ENCODE measurements around the gene ZNF678. TPM values are rescaled to one million over a fixed set of nuclear protein-coding genes. Genes with fewer than 3 reads are reported as not detected.
A peak's percentile ranks its signal among the peaks of the same experiment; 100 is the strongest.

ZNF678 gene
- total RNA-seq, 2 donors from 2014 or later: 2.7 to 3.3 TPM

DNA sequence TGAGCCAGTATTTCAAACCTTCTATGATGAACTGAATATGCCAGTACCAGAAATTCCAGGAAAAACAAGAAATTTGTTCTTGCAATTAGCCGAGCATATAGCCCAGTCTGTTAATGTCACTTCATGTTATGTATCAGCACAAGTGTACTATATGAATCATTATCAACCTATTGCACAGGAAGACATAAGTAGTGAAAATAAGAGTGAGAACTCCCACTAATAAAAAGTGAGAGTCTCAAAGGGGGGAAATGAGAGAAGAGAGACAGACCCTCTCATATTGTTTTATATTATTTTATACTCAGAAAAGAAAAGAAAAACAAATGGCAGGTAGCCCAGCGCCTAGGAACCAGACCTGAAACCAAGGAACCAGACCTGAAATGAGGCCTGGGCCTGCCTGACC is 155.6 kb downstream of the ZNF678 start:
- no peak overlapping the region for H3K27ac ChIP-seq
- H3K4me1 ChIP-seq: no peaks in the 10 kb centered on the region
- H3K9me3 ChIP-seq: peaks cover 0 to 65% of the 10 kb centered on the region in 2 donors
- no peaks in the 10 kb centered on the region for H3K36me3 ChIP-seq
- TF ChIP-seq, protein P1, sequence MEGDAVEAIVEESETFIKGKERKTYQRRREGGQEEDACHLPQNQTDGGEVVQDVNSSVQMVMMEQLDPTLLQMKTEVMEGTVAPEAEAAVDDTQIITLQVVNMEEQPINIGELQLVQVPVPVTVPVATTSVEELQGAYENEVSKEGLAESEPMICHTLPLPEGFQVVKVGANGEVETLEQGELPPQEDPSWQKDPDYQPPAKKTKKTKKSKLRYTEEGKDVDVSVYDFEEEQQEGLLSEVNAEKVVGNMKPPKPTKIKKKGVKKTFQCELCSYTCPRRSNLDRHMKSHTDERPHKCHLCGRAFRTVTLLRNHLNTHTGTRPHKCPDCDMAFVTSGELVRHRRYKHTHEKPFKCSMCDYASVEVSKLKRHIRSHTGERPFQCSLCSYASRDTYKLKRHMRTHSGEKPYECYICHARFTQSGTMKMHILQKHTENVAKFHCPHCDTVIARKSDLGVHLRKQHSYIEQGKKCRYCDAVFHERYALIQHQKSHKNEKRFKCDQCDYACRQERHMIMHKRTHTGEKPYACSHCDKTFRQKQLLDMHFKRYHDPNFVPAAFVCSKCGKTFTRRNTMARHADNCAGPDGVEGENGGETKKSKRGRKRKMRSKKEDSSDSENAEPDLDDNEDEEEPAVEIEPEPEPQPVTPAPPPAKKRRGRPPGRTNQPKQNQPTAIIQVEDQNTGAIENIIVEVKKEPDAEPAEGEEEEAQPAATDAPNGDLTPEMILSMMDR (IDR thresholded peaks at IDR 0.05): no peak
- no peak for DNase-seq (ENCODE audit: low spot score)
- H3K27me3 ChIP-seq: no peaks in the 10 kb centered on the region
- no peak overlapping the region for H3K4me3 ChIP-seq

DNA sequence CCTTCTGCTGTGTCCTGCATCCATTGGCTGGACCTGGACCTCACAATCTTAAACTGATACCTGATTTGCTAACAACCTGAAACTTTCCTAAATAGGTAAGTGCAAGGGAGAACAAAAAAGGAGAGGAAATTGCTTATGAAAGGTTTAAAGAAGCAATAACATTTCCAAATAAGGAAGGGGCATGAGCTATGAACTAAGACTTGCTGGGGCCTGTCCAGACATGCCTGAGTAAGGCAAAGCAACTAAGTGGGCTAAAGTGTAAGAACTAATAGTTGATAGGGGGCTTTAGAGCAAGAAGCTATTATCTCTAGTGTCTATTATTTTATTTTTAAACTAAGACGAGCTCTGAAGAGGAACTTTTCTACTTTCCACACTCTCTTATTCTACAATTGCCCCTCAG is 160.1 kb downstream of the ZNF678 start:
- no peak overlapping the region for H3K27ac ChIP-seq
- no peaks in the 10 kb centered on the region for H3K36me3 ChIP-seq
- no peak overlapping the region for H3K4me3 ChIP-seq
- TF ChIP-seq, protein P1 (IDR thresholded peaks at IDR 0.05): no peak
- peaks cover 0 to 41% of the 10 kb centered on the region in 2 donors for H3K9me3 ChIP-seq
- no peak for DNase-seq (ENCODE audit: low spot score)
- H3K27me3 ChIP-seq: no peaks in the 10 kb centered on the region
- H3K4me1 ChIP-seq: peaks cover 0 to 22% of the 10 kb centered on the region in 2 donors

DNA sequence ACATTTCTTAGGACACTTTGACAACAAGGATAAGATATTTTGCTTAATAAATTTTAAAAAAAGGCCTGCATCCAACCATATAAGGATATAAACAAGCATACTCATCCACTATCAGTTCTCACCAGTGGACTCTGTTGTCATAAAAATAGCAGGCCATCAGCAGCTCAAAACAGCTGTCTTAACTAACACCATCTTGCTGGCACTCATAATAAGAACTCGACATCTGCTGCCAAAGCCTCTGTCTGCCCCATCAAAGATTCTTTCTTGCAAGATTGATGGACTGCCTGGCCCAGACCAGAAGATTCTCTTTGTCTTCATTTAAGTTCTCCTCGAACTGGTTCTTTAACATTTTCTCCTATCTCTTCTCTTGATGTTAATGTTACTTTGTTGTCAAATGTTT is 161.7 kb downstream of the ZNF678 start:
- Histone ChIP-seq H3K4me1 (peaks cover 0 to 38% of the 10 kb centered on the region in 2 donors), H3K36me3 (no peaks in the 10 kb centered on the region), H3K9me3 (peaks cover 0 to 28% of the 10 kb centered on the region in 2 donors), H3K27me3 (no peaks in the 10 kb centered on the region), H3K27ac (peak overlapping the region; percentile 59 to 85), H3K4me3 (no peak overlapping the region)
- no peak for DNase-seq (ENCODE audit: low spot score)
- TF ChIP-seq, protein P1 (IDR thresholded peaks at IDR 0.05): no peak

DNA sequence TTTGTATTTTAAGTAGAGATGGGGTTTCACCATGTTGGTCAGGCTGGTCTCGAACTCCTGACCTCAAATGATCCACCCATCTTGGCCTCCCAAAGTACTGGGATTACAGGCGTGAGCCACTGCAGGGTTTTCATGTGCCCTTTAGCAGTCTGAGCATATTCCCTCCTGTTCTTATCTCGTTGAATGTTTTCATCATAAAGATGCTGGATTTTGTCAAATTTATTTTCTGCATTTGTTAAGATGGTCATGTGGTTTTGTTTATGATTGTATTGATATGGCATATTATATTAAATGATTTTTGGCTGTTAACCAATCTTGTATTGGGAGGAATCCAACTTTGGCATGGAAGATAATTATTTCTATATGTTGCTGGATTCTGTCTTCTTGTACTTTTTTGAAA is 163.0 kb downstream of the ZNF678 start:
- H3K27ac ChIP-seq: no peak overlapping the region
- H3K4me1 ChIP-seq: peaks cover 0 to 48% of the 10 kb centered on the region in 2 donors
- H3K36me3 ChIP-seq: no peaks in the 10 kb centered on the region
- H3K9me3 ChIP-seq: peaks cover 0 to 16% of the 10 kb centered on the region in 2 donors
- DNase-seq (ENCODE audit: low spot score): no peak
- no peak overlapping the region for H3K4me3 ChIP-seq
- H3K27me3 ChIP-seq: no peaks in the 10 kb centered on the region
- TF ChIP-seq, protein P1 (IDR thresholded peaks at IDR 0.05): no peak

Other genes with a start within 250 kb of the ZNF678 start
- 10 to 100 TPM; 26.0 to 32.0 TPM for gene CDC42BPA, start 245.1 kb upstream of the ZNF678 start, total RNA-seq
- gene JMJD4, start 171.7 kb downstream of the ZNF678 start, total RNA-seq: 10 to 100 TPM; 11.0 to 11.1 TPM
- gene SNAP47, start 171.9 kb downstream of the ZNF678 start, total RNA-seq: 100 to 1,000 TPM in 1 of 2 donors, 10 to 100 TPM in 1; 39.1 to 102 TPM